Endothelial cell of umbilical vein (primary cell): ENCODE data around the gene RAB11FIP3. TPM values are rescaled to one million over a fixed set of nuclear protein-coding genes. Genes with fewer than 3 reads are reported as not detected.

Experiments
- BruUV-seq: library from RNA; stranded (reverse); fragments of 400-500 nt; replicated peaks from 2 replicates; lab custom pipeline; 2021; lab: Mats Ljungman, UMichigan
- CTCF ChIA-PET: fragments of 300-600, 350-600 bp; sonication (Branson Sonifier 250); formaldehyde crosslinking; loops from one replicate; lab custom pipeline; 2021; ENCODE audit warnings: antibody characterized with exemption, inconsistent platforms; lab: Charles Lee
- POLR2A ChIA-PET: fragments of 300-600, 350-600 bp; sonication (Branson Sonifier 250); formaldehyde crosslinking; loops from one replicate; lab custom pipeline; 2021; ENCODE audit warnings: antibody characterized with exemption, inconsistent platforms; lab: Charles Lee
- DNase-seq: peaks from one replicate; pipeline ENCODE4 v3.0.0-alpha.2; 2011; ENCODE audit warnings: low read depth, low spot score
- FAIRE-seq: peaks from 2 replicates; lab custom pipeline; 2011; peaks lifted over from hg19 to GRCh38; lab: Jason Lieb, UNC
- H2AFZ ChIP-seq: 2 replicates; pipeline ENCODE4 v1.6.0; 2012; ENCODE audit warnings: low read depth, low read length, control low read depth, inconsistent platforms
- H3K27ac ChIP-seq: 2 replicates; pipeline ENCODE4 v1.5.1; 2011; ENCODE audit warnings: low read depth, mild to moderate bottlenecking, control low read depth, low read length, moderate library complexity; ENCODE audit not compliant: insufficient read depth
- H3K27me3 ChIP-seq, 2 experiments: 2 replicates each; pipeline versions ENCODE4 v1.6.0 to v1.6.1; 2011; ENCODE audit warnings: low read length in 2 of 2, mixed read lengths in 1 of 2; ENCODE audit not compliant: control insufficient read depth in 2 of 2, insufficient read depth in 2 of 2
- H3K36me3 ChIP-seq, 2 experiments: 2 replicates in 1 of 2; 3 replicates in 1 of 2; pipeline ENCODE4 v1.5.1; 2011; ENCODE audit warnings: low read length in 2 of 2, mild to moderate bottlenecking in 1 of 2, moderate library complexity in 1 of 2; ENCODE audit not compliant: control insufficient read depth in 2 of 2, insufficient read depth in 2 of 2; ENCODE audit errors: extremely low read depth in 1 of 2
- H3K4me1 ChIP-seq: 3 replicates; pipeline ENCODE4 v1.5.1; 2011; ENCODE audit warnings: mild to moderate bottlenecking, low read length; ENCODE audit not compliant: control insufficient read depth, insufficient read depth; ENCODE audit errors: extremely low read depth
- H3K4me2 ChIP-seq: 2 replicates; pipeline ENCODE4 v1.6.1; 2011; ENCODE audit warnings: low read length, control low read depth, mixed read lengths; ENCODE audit not compliant: insufficient read depth
- H3K4me3 ChIP-seq, 3 experiments: fragments of 200-600 bp in 1 of 3; sonication (generic), shearing (Covaris generic) in 1 of 3; replicated peaks in 1 of 3; 2 replicates each; pipeline ENCODE4 v1.5.1; 2011 to 2016; ENCODE audit warnings: control low read depth in 3 of 3, low read length in 3 of 3, mild to moderate bottlenecking in 2 of 3, inconsistent platforms in 1 of 3, low read depth in 1 of 3, moderate library complexity in 1 of 3; ENCODE audit not compliant: insufficient read depth in 1 of 3
- H3K79me2 ChIP-seq: 2 replicates; pipeline ENCODE4 v1.6.0; 2012; ENCODE audit warnings: low read length, inconsistent platforms; ENCODE audit not compliant: control insufficient read depth, insufficient read depth
- H3K9ac ChIP-seq: replicated peaks from 2 replicates; pipeline ENCODE3; 2011; ENCODE audit warnings: low read length, control low read depth; ENCODE audit not compliant: insufficient read depth; ENCODE audit errors: extremely low read depth
- H3K9me1 ChIP-seq: replicated peaks from 3 replicates; pipeline ENCODE4 v1.6.0; 2011; ENCODE audit warnings: mild to moderate bottlenecking, low read length; ENCODE audit not compliant: control insufficient read depth, insufficient read depth; ENCODE audit errors: extremely low read depth
- H3K9me3 ChIP-seq: replicated peaks from 2 replicates; pipeline ENCODE4 v1.5.1; 2012; ENCODE audit warnings: low read length, inconsistent platforms; ENCODE audit not compliant: control insufficient read depth, insufficient read depth
- H4K20me1 ChIP-seq: replicated peaks from 2 replicates; pipeline ENCODE3; 2011; ENCODE audit warnings: mild to moderate bottlenecking, low read length; ENCODE audit not compliant: control insufficient read depth, insufficient read depth; ENCODE audit errors: extremely low read depth
- EZH2 ChIP-seq: IDR thresholded peaks from 2 replicates; pipeline ENCODE4 v1.6.1; 2012; ENCODE audit warnings: borderline replicate concordance, low read depth, mild to moderate bottlenecking, moderate library complexity, low read length, inconsistent platforms; ENCODE audit not compliant: severe bottlenecking
- FOS ChIP-seq: IDR thresholded peaks from 2 replicates; pipeline ENCODE4 v1.6.1; 2011; ENCODE audit warnings: mild to moderate bottlenecking, low read length, moderate library complexity, borderline replicate concordance; ENCODE audit not compliant: insufficient read depth
- GATA2 ChIP-seq: IDR thresholded peaks from 2 replicates; pipeline ENCODE4 v1.7.0; 2011; ENCODE audit warnings: low read depth, mild to moderate bottlenecking, moderate library complexity, mixed read lengths, low read length; ENCODE audit not compliant: insufficient read length, insufficient read depth
- MAX ChIP-seq: IDR thresholded peaks from 2 replicates; pipeline ENCODE4 v1.6.1; 2011; ENCODE audit not compliant: insufficient read depth, insufficient read length
- POLR2AphosphoS5 ChIP-seq: IDR thresholded peaks from 2 replicates; pipeline ENCODE4 v1.6.1; 2012; ENCODE audit warnings: low read depth, mild to moderate bottlenecking, control low read depth, low read length, moderate library complexity; ENCODE audit not compliant: insufficient read depth
- dilution Hi-C: fragments of 300-500 bp; cut with MboI; formaldehyde crosslinking; loops from one replicate; pipeline ENCODE4 v1.15.0; 2019; ENCODE audit warnings: low sequenced_read_pairs; ENCODE audit not compliant: extremely low pct_ligation_motif_present
- intact Hi-C: fragments of 100-400 bp; cut with micrococcal nuclease; formaldehyde crosslinking; loops from one replicate; pipeline ENCODE4 v1.10.0; 2022
- polyA plus RNA-seq, 4 experiments: library from polyadenylated mRNA; depleted of rRNA in 3 of 4; stranded (reverse) in 3 of 4; unstranded in 1 of 4; fragments of >200 nt; gene quantifications; 2 replicates each; pipeline versions ENCODE4 v1.2.1 to v1.2.3, GENCODE V29; 2011 to 2012; ENCODE audit warnings: missing spikeins in 1 of 4
- total RNA-seq: library from RNA; stranded (reverse); gene quantifications from 2 replicates; pipeline ENCODE4 v1.2.3, GENCODE V29; 2021
- TF ChIP-seq, protein P1 (sequence below), 2 donors: IDR thresholded peaks; 1 replicate in 1 of 2; 2 replicates in 1 of 2; pipeline ENCODE4 v1.5.1; 2011; ENCODE audit warnings: low read length in 2 of 2, mild to moderate bottlenecking in 2 of 2, moderate library complexity in 2 of 2, control low read depth in 1 of 2, inconsistent platforms in 1 of 2, low read depth in 1 of 2; ENCODE audit not compliant: insufficient read depth in 1 of 2; ENCODE audit errors: extremely low read depth in 1 of 2

The RAB11FIP3 gene
- total and polyA plus RNA-seq, 2 donors (not counting 3 experiments of a cell fraction or from before 2014, with no cell fraction given), result 20.5 to 75.9 TPM

GRCh38 chr16:473046-474043 is 47.9 kb downstream of the RAB11FIP3 start:
- no peak for FAIRE-seq
- Histone ChIP-seq H3K9ac (no peak overlapping the region), H3K27me3 (no peaks in the 10 kb centered on the region), H4K20me1 (no peaks in the 10 kb centered on the region), H3K9me3 (no peaks in the 10 kb centered on the region), H3K36me3 (peaks cover 0 to 14% of the 10 kb centered on the region in 2 experiments), H2AFZ (no peak overlapping the region), H3K4me3 (no peak overlapping the region), H3K79me2 (no peaks in the 10 kb centered on the region), H3K27ac (no peak overlapping the region), H3K4me2 (no peak overlapping the region), H3K9me1 (no peaks in the 10 kb centered on the region), H3K4me1 (peaks cover 8% of the 10 kb centered on the region)
- intact Hi-C loops, result no loop called here
- no peak for DNase-seq
- ChIA-PET POLR2A (no interaction called here), CTCF (no interaction called here)
- dilution Hi-C loops, result no loop called here
- no TSS peak for BruUV-seq
- no peak for TF ChIP-seq POLR2AphosphoS5
- no peak for TF ChIP-seq FOS
- no peak for TF ChIP-seq GATA2
- no peak for TF ChIP-seq MAX
- TF ChIP-seq, protein P1, sequence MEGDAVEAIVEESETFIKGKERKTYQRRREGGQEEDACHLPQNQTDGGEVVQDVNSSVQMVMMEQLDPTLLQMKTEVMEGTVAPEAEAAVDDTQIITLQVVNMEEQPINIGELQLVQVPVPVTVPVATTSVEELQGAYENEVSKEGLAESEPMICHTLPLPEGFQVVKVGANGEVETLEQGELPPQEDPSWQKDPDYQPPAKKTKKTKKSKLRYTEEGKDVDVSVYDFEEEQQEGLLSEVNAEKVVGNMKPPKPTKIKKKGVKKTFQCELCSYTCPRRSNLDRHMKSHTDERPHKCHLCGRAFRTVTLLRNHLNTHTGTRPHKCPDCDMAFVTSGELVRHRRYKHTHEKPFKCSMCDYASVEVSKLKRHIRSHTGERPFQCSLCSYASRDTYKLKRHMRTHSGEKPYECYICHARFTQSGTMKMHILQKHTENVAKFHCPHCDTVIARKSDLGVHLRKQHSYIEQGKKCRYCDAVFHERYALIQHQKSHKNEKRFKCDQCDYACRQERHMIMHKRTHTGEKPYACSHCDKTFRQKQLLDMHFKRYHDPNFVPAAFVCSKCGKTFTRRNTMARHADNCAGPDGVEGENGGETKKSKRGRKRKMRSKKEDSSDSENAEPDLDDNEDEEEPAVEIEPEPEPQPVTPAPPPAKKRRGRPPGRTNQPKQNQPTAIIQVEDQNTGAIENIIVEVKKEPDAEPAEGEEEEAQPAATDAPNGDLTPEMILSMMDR (IDR thresholded peaks at IDR 0.05; ENCODE audit: extremely low read depth in 1 of 2, insufficient read depth in 1 of 2, low read depth in 1 of 2, low read length in 2 of 2), result no peak
- TF ChIP-seq EZH2, result no peak
